Gastrocnemius medialis (tissue), 4 donors: ENCODE results near the gene CCDC194.

Source experiments
- CTCF ChIP-seq, 5 experiments: fragments of 450-650 bp in 3 of 5; fragments of 200-600 bp in 2 of 5; sonication (generic) in 2 of 5; IDR thresholded peaks in 4 of 5; conservative IDR thresholded peaks in 1 of 5; 1 replicate in 4 of 5; 2 replicates in 1 of 5; pipeline ENCODE4 v1.5.1; 2016 to 2019; ENCODE audit warnings: antibody characterized with exemption in 5 of 5, mild to moderate bottlenecking in 3 of 5, moderate library complexity in 3 of 5
- POLR2A ChIP-seq, 2 donors: fragments of 450-650 bp; IDR thresholded peaks; one replicate each; pipeline ENCODE4 v1.6.1; 2017; ENCODE audit warnings: antibody characterized with exemption in 2 of 2, mild to moderate bottlenecking in 2 of 2, moderate library complexity in 2 of 2

GRCh38 chr19:17351815-17352435, 42.1 kb downstream of the CCDC194 start:
- TF ChIP-seq CTCF (IDR thresholded peaks at IDR 0.05 in 4 of 5, conservative IDR thresholded peaks at IDR 0.05 in 1 of 5), result no peak
- no peak for TF ChIP-seq POLR2A (IDR thresholded peaks at IDR 0.05)
